GM20000 (cell line): Measurements from ENCODE around the gene FHIP2A.
"Not testable (repeated sequence)": the region's sequence is repeated elsewhere in the genome, so short reads cannot be mapped to it uniquely, and the experiment has no call there.

Experiments used
- DNase-seq: peaks from one replicate; pipeline ENCODE4 v3.0.0; 2012; ENCODE audit warnings: low spot score
- CTCF ChIP-seq: IDR thresholded peaks from 2 replicates; pipeline ENCODE4 v1.5.1; 2012; ENCODE audit warnings: mild to moderate bottlenecking, control low read depth; ENCODE audit errors: extremely low read depth, missing control alignments

FHIP2A gene

GRCh38 chr10:114782666-114783065, 38.9 kb upstream of the FHIP2A start:
- DNase-seq, result no peak
- no peak for TF ChIP-seq CTCF

- no peak for TF ChIP-seq CTCF
Measured at GRCh38 chr10:114783686-114784085, 37.9 kb upstream of the FHIP2A start.

GRCh38 chr10:114786492-114786891, 35.1 kb upstream of the FHIP2A start:
- TF ChIP-seq CTCF, result peak; percentile 31
- DNase-seq, result peak; percentile 74

More at GRCh38 chr10:114783686-114784085, 37.9 kb upstream of the FHIP2A start:
- no peak for DNase-seq

- DNase-seq, result not testable (repeated sequence)
Measured at GRCh38 chr10:114787131-114787530, 34.4 kb upstream of the FHIP2A start.

- TF ChIP-seq CTCF, result no peak
Measured at GRCh38 chr10:114791768-114792167, 29.8 kb upstream of the FHIP2A start.

GRCh38 chr10:114795039-114795438, 26.5 kb upstream of the FHIP2A start:
- DNase-seq, result no peak
- TF ChIP-seq CTCF, result no peak

More at GRCh38 chr10:114791768-114792167, 29.8 kb upstream of the FHIP2A start:
- DNase-seq, result no peak

GRCh38 chr10:114800361-114800760, 21.2 kb upstream of the FHIP2A start:
- TF ChIP-seq CTCF, result no peak
- DNase-seq, result no peak

- TF ChIP-seq CTCF, result no peak
- peak; percentile 39 for DNase-seq
Measured at GRCh38 chr10:114801411-114801813, 20.2 kb upstream of the FHIP2A start.
